CD4-positive, alpha-beta T cell treated with Interleukin-15 for 4 hours (primary cell): ENCODE results near the gene DSTN.
A peak's percentile ranks its signal among the peaks of the same experiment; 100 is the strongest.
"Not testable (repeated sequence)": the region's sequence is repeated elsewhere in the genome, so short reads cannot be mapped to it uniquely, and the experiment has no call there.

Source experiments
- DNase-seq: peaks from one replicate; pipeline ENCODE4 v3.0.0-alpha.2; 2020; ENCODE audit warnings: low spot score

DSTN gene

GRCh38 chr20:17651129-17651759 lies 81.4 kb downstream of the DSTN start:
- no peak for DNase-seq

- DNase-seq, result no peak
These were observed 82.0 kb downstream of the DSTN start for GRCh38 chr20:17651760-17652388.

- DNase-seq, result no peak
These were observed 82.5 kb downstream of the DSTN start for GRCh38 chr20:17652411-17652810.

GRCh38 chr20:17653835-17654648 lies 84.2 kb downstream of the DSTN start:
- no peak for DNase-seq

- DNase-seq, result peak; percentile 9
These were observed 84.9 kb downstream of the DSTN start for GRCh38 chr20:17654649-17655285.

GRCh38 chr20:17655286-17655651 lies 85.4 kb downstream of the DSTN start:
- no peak for DNase-seq

GRCh38 chr20:17655865-17656479 lies 86.1 kb downstream of the DSTN start:
- DNase-seq, result no peak

GRCh38 chr20:17657079-17657825 lies 87.4 kb downstream of the DSTN start:
- no peak for DNase-seq

GRCh38 chr20:17657898-17658647 lies 88.2 kb downstream of the DSTN start:
- no peak for DNase-seq

- no peak for DNase-seq
These were observed 88.7 kb downstream of the DSTN start for GRCh38 chr20:17658648-17658993.

- not testable (repeated sequence) for DNase-seq
These were observed 89.5 kb downstream of the DSTN start for GRCh38 chr20:17659344-17659743.
